HG03354 (cell line): Measurements from ENCODE around the gene CERS6.

ENCODE experiments used
- ATAC-seq: cut with Tn5 transposase; IDR thresholded peaks from one replicate; pipeline ENCODE4 v1.9.1; 2021; ENCODE audit warnings: mild to moderate bottlenecking; ENCODE audit not compliant: unreplicated experiment, poor library complexity, severe bottlenecking

The CERS6 gene

GRCh38 chr2:168679741-168680310 is 223.8 kb downstream of the CERS6 start:
- ATAC-seq, result no peak

- no peak for ATAC-seq
These were observed 227.9 kb downstream of the CERS6 start for GRCh38 chr2:168683996-168684395.

- ATAC-seq, result no peak
These were observed 229.0 kb downstream of the CERS6 start for GRCh38 chr2:168684921-168685599.

GRCh38 chr2:168685600-168686451 is 229.8 kb downstream of the CERS6 start:
- no peak for ATAC-seq

- ATAC-seq, result no peak
These were observed 230.6 kb downstream of the CERS6 start for GRCh38 chr2:168686452-168687191.

- ATAC-seq, result no peak
These were observed 231.2 kb downstream of the CERS6 start for GRCh38 chr2:168687314-168687713.

GRCh38 chr2:168690381-168690885 is 234.4 kb downstream of the CERS6 start:
- ATAC-seq, result no peak

- no peak for ATAC-seq
These were observed 235.1 kb downstream of the CERS6 start for GRCh38 chr2:168691221-168691620.

- ATAC-seq, result no peak
These were observed 236.2 kb downstream of the CERS6 start for GRCh38 chr2:168692132-168692744.

- ATAC-seq, result no peak
These were observed 238.1 kb downstream of the CERS6 start for GRCh38 chr2:168694173-168694572.

- ATAC-seq, result no peak
These were observed 238.8 kb downstream of the CERS6 start for GRCh38 chr2:168694866-168695265.

GRCh38 chr2:168697668-168698121 is 241.6 kb downstream of the CERS6 start:
- no peak for ATAC-seq

- ATAC-seq, result no peak
These were observed 242.9 kb downstream of the CERS6 start for GRCh38 chr2:168698969-168699368.

GRCh38 chr2:168699844-168700417 is 243.9 kb downstream of the CERS6 start:
- no peak for ATAC-seq

- ATAC-seq, result no peak
These were observed 244.7 kb downstream of the CERS6 start for GRCh38 chr2:168700615-168701245.

- no peak for ATAC-seq
These were observed 246.5 kb downstream of the CERS6 start for GRCh38 chr2:168702579-168702978.

GRCh38 chr2:168703926-168704325 is 247.9 kb downstream of the CERS6 start:
- ATAC-seq, result no peak

- ATAC-seq, result no peak
These were observed 249.7 kb downstream of the CERS6 start for GRCh38 chr2:168705534-168706470.
